ENCODE results near the gene BGLAP. TPM values are rescaled to one million over a fixed set of nuclear protein-coding genes. Genes with fewer than 3 reads are reported as not detected.
A peak's percentile ranks its signal among the peaks of the same experiment; 100 is the strongest.

BGLAP gene
- total and polyA plus RNA-seq, 2 of the 13 experiments (the other 11 are each of a cell fraction or from before 2014, with no cell fraction given) = 0.62 to 1.6 TPM

DNA sequence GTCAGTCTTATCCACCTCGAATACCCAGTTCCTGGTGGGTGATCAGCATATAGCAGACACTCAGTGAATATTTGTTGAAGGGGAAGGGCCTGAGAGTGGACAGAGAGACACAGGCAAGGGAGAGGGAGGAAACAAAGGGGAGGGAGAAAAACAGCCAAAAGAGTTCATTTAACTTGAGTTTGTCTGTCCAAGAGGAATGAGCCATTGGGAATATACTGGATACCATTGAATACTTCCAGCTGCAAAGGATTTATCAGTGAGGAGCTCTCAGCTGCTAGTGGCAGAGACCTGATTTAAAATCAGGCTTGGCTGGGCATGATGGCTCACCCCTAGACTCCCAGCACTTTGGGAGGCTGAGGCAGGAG, 11.5 kb upstream of the BGLAP start:
- peaks cover 4% of the 10 kb centered on the region; the same call in 1 of the 2 replicates for H3K4me1 ChIP-seq (ENCODE audit: insufficient read depth, low read length)
- no peak for FAIRE-seq
- no peak overlapping the region for H3K27ac ChIP-seq (ENCODE audit: extremely low read length, insufficient read depth, low read length)
- in situ Hi-C loops (cut with HindIII; ENCODE audit: extremely low pct_ligation_motif_present, low pct_unique_long_range_greater_than_20kb) (no loop called here), intact Hi-C loops (cut with micrococcal nuclease; ENCODE audit: unreplicated experiment) (no loop called here)
- no peaks in the 10 kb centered on the region for H3K9me3 ChIP-seq (ENCODE audit: low read length)
- no peaks in the 10 kb centered on the region for H4K20me1 ChIP-seq (ENCODE audit: insufficient read depth, low read length)
- H3K27me3 ChIP-seq (ENCODE audit: control insufficient read depth in 1 of 2, insufficient read depth in 2 of 2, low read length in 2 of 2) = no peaks in the 10 kb centered on the region
- no peak overlapping the region for H3K4me3 ChIP-seq (replicated peaks in 1 of 3; ENCODE audit: insufficient read depth in 1 of 3, low read depth in 2 of 3, low read length in 3 of 3)
- BruUV-seq (replicated peaks) = no TSS peak
- POLR2A ChIA-PET = no interaction called here
- no peaks in the 10 kb centered on the region for H3K79me2 ChIP-seq (ENCODE audit: insufficient read depth, low read length)
- no peak for DNase-seq (ENCODE audit: low spot score)
- no peak overlapping the region for H3K9ac ChIP-seq (ENCODE audit: insufficient read depth, low read depth, low read length)
- peaks cover 11 to 44% of the 10 kb centered on the region in 2 experiments for H3K36me3 ChIP-seq (replicated peaks in 1 of 2; ENCODE audit: control insufficient read depth in 1 of 2, insufficient read depth in 2 of 2, low read length in 2 of 2)
- no peak for ATAC-seq
- H3K4me2 ChIP-seq (ENCODE audit: low read depth, low read length) = no peak overlapping the region
- no peak overlapping the region for H2AFZ ChIP-seq (ENCODE audit: low read length)
- CTCF ChIA-PET (ENCODE audit: low intra/inter-chr PET ratio, low total read pairs) = no interaction called here
- 95% methylated on average over 1 of the region's 1 CpG for WGBS (ENCODE audit: low lambda C conversion rate)
- no peak for TF ChIP-seq RARG (CRISPR knock-in tag; IDR thresholded peaks at IDR 0.05; ENCODE audit: low read depth)

GRCh38 chr1:156232201-156232894, 9.6 kb upstream of the BGLAP start:
- WGBS (ENCODE audit: low lambda C conversion rate) = 98% methylated on average over 10 of the region's 12 CpGs
- CTCF ChIA-PET (ENCODE audit: low intra/inter-chr PET ratio, low total read pairs) = no interaction called here
- Histone ChIP-seq H3K79me2 (ENCODE audit: insufficient read depth, low read length) (no peaks in the 10 kb centered on the region), H2AFZ (ENCODE audit: low read length) (no peak overlapping the region), H3K36me3 (replicated peaks in 1 of 2; ENCODE audit: control insufficient read depth in 1 of 2, insufficient read depth in 2 of 2, low read length in 2 of 2) (peaks cover 16 to 49% of the 10 kb centered on the region in 2 experiments), H3K4me2 (ENCODE audit: low read depth, low read length) (no peak overlapping the region), H4K20me1 (ENCODE audit: insufficient read depth, low read length) (no peaks in the 10 kb centered on the region), H3K27me3 (ENCODE audit: control insufficient read depth in 1 of 2, insufficient read depth in 2 of 2, low read length in 2 of 2) (no peaks in the 10 kb centered on the region), H3K9ac (ENCODE audit: insufficient read depth, low read depth, low read length) (no peak overlapping the region), H3K27ac (ENCODE audit: extremely low read length, insufficient read depth, low read length) (no peak overlapping the region), H3K4me1 (ENCODE audit: insufficient read depth, low read length) (no peaks in the 10 kb centered on the region), H3K4me3 (replicated peaks in 1 of 3; ENCODE audit: insufficient read depth in 1 of 3, low read depth in 2 of 3, low read length in 3 of 3) (no peak overlapping the region), H3K9me3 (ENCODE audit: low read length) (no peaks in the 10 kb centered on the region)
- in situ Hi-C loops (cut with HindIII; ENCODE audit: extremely low pct_ligation_motif_present, low pct_unique_long_range_greater_than_20kb) = no loop called here
- POLR2A ChIA-PET = no interaction called here
- TF ChIP-seq, protein P1, sequence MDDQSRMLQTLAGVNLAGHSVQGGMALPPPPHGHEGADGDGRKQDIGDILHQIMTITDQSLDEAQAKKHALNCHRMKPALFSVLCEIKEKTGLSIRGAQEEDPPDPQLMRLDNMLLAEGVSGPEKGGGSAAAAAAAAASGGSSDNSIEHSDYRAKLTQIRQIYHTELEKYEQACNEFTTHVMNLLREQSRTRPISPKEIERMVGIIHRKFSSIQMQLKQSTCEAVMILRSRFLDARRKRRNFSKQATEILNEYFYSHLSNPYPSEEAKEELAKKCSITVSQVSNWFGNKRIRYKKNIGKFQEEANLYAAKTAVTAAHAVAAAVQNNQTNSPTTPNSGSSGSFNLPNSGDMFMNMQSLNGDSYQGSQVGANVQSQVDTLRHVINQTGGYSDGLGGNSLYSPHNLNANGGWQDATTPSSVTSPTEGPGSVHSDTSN (CRISPR knock-in tag; IDR thresholded peaks at IDR 0.05; ENCODE audit: borderline replicate concordance) = no peak
- no peak for TF ChIP-seq ZBTB7A (CRISPR knock-in tag; IDR thresholded peaks at IDR 0.05)
- TF ChIP-seq NR3C1 (CRISPR knock-in tag; IDR thresholded peaks at IDR 0.05) = no peak
- TF ChIP-seq ZNF883 (CRISPR knock-in tag; IDR thresholded peaks at IDR 0.05; ENCODE audit: not compliant biosample characterization) = no peak
- TF ChIP-seq MAFK (conservative IDR thresholded peaks at IDR 0.05 in 1 of 2, IDR thresholded peaks at IDR 0.05 in 1 of 2; ENCODE audit: low read length in 2 of 2) = peak; percentile 17 to 38; a peak in 2 of 4 replicates
- TF ChIP-seq NFE2L2 (IDR thresholded peaks at IDR 0.05; ENCODE audit: low read length) = peak; percentile 40; the same call in 1 of the 2 replicates
- BruUV-seq (replicated peaks) = no TSS peak
- intact Hi-C loops (cut with micrococcal nuclease; ENCODE audit: unreplicated experiment) = no loop called here
- ATAC-seq = no peak
- no peak for DNase-seq (ENCODE audit: low spot score)
- FAIRE-seq = no peak

Data from HepG2 (cell line).